GM21825 (cell line): ENCODE data around the gene C10orf90.

ENCODE experiments used
- ATAC-seq: cut with Tn5 transposase; IDR thresholded peaks from one replicate; pipeline ENCODE4 v1.9.1; 2021; ENCODE audit warnings: mild to moderate bottlenecking, moderate library complexity; ENCODE audit not compliant: unreplicated experiment

Gene C10orf90

GRCh38 chr10:126674741-126675515 lies 4.4 kb upstream of the C10orf90 start:
- ATAC-seq: no peak

DNA sequence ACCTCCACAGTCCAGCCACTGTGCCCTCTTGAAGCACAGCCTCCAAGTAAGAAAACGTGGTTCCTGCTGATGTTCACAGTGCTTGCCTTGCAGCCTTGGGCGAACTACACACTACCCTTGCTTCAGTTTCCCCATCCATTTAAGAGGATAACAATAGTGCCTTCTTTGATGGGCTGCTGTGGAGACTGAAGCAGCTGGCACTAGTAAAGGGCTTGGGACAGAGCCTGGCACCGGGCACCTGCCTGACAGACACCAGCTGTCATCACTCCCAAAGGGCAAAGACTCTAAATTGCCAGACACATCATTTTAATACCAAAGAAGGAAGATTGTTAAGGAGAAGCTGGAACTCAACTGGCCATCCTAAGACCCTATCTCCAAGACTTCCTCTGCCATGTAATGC lies 3.1 kb upstream of the C10orf90 start:
- ATAC-seq: no peak

DNA sequence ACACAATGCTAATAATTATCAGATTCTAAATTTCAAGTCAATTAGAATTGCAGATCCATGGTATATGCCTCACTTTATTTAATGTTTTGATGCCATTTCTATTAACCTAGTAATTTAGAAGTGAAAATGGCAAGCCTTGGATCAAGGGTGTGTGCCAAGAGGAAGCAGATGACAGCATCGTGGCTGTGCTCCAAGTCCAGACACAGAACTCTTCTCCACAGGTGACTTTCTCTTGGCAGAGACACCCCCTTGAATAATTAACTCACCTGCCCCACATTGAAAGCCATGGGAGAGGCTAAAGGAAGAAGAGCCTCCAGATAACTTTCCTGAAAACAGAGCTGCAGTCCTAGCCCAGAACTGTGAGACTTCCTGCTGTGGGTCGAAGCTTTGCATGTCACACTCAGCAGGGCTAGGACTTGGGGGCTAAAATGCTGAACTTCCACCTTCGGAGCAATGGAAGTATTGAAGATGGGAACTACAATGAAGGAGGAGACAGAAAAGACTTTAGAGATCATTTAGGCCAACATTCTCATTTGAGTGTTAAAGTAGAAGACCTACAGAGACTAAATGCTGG lies 996 bp upstream of the C10orf90 start:
- no peak for ATAC-seq

DNA sequence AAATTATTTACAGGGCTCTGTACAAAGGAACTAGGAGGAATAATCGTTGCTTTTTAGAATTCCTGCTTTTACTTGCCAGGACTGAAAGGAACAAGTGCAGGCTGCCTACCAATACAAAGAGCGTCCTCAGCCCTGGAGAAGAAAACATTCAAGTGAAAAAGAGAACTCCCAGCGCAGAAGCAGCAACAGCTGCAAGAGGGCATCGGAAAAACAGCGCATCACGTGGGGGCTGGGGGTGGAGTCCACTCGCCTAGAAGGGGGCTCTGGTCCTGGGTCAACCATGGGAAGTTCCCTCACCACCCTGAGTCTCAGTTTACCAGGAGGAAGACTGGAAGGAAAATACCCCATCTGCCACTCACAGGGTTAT lies 385 bp upstream of the C10orf90 start:
- no peak for ATAC-seq

- no peak for ATAC-seq
These were observed 1.3 kb downstream of the C10orf90 start for GRCh38 chr10:126669168-126669567.

- ATAC-seq: no peak
These were observed 2.0 kb downstream of the C10orf90 start for GRCh38 chr10:126668505-126668904.

- no peak for ATAC-seq
These were observed 2.9 kb downstream of the C10orf90 start for GRCh38 chr10:126667568-126667967.

GRCh38 chr10:126665207-126665606 lies 5.3 kb downstream of the C10orf90 start:
- no peak for ATAC-seq

DNA sequence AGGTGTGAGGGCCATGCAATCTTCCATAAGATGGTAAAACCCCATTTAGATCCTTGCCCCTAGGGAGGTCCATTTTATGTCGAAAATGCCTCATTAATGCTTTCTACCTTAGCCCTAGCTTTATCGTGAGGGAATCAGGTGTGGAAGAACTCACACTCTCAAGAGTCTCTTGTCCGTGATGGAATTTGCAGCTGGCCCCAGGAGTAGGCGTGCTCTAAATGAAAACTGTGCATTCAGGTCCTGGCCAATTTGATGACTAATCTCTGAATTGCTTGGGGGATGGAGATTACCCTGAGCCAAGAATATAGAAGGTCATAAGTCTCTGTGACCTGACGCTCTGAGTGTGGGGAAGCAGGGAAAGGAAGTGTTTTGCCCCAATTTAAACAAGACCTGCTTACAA lies 6.6 kb downstream of the C10orf90 start:
- no peak for ATAC-seq

DNA sequence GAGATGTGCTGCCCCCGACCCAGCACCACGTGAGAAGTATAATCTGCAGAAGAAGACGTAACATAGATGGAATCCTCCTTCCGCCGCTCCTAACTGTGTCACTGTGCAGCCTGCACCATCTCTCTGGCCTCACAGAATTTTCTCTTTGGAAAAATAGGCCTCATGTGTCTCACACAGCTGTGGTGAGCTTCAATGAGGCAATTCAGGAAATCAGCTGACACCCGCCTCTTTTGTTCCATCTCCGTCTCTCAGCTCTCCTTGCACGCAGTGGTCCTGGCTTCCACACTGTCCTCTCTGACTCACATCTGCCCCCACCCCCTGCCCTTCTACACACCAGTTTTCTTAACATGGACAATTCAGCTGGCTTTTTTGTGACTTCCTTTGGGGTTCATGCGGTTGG lies 7.2 kb downstream of the C10orf90 start:
- no peak for ATAC-seq

GRCh38 chr10:126661841-126662515 lies 8.5 kb downstream of the C10orf90 start:
- ATAC-seq: no peak

DNA sequence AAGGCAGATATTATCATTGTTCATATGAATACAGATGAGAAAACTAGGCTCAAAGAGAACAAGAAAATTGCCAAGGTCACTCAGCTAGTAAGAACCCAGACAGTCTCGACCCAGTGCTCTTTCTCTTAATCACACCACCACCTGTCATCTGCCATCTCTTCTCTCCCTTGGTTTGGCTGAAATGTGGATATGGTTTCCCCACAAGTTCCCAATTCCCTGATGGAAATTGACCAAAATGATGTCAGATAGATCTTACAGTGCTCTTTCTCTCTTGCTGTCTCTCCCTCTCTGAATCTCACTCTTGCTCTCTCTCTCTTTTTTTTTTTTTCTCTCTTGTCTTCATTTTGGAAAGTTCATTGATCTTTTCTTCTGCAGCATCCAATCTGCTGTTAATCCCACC lies 9.1 kb downstream of the C10orf90 start:
- no peak for ATAC-seq

GRCh38 chr10:126659750-126660149 lies 10.7 kb downstream of the C10orf90 start:
- ATAC-seq: no peak

- no peak for ATAC-seq
These were observed 11.6 kb downstream of the C10orf90 start for GRCh38 chr10:126658928-126659327.

DNA sequence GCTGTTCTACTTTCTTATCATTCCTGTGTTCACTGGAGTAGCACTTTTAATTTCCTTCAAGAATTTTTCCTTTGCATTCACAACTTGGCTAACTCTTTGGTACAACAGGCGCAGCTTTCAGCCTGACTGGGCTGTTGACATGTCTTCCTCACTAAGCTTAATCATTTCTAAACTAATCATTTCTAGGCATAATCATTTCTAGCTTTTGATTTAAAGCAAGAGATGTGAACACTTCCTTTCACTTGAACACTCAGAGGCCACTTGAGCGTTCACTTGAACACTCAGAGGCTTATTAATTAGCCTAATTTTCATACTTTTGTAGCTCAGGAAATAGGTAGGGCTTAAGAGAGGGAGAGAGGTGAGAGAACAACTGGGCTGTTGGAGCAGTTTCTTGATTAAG lies 15.9 kb downstream of the C10orf90 start:
- ATAC-seq: no peak

DNA sequence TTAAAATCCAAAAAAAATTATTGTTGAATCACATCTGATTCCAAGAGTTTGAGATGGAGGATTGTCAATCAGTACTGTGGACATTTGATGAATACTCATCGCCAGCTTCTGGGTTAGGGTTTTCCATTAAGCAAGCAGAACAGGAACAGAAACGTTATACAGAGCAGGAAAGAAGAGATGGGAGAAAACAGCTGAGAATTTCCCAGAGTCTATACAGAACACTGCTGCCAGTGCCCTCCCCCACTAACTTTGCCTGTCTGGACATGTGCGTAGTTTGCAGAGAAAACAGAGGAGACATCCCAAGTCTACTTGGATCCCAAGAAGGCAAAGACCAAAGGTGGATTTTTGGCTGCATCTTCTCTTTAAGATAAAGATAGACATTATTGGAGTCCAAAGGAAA lies 19.0 kb downstream of the C10orf90 start:
- ATAC-seq: no peak

DNA sequence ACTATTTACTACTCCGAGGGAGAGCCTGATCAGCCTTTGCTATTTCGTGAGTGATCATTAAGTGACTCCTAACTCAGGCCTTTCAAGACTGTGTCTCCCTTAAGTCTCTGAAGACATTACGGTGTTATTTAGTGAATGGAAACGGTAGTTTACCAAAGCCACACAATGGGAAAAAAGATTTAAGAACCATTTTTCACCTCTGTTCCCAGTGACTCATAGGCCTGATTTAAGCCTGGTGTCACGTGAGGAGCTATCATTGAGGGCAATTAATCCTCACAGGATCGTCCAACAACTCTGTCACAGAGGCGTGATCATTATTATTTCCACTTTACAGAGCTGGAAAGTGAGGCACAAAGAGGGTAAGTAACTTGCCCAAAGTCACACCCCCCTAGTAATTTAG lies 20.3 kb downstream of the C10orf90 start:
- no peak for ATAC-seq

GRCh38 chr10:126647116-126647515 lies 23.4 kb downstream of the C10orf90 start:
- no peak for ATAC-seq

DNA sequence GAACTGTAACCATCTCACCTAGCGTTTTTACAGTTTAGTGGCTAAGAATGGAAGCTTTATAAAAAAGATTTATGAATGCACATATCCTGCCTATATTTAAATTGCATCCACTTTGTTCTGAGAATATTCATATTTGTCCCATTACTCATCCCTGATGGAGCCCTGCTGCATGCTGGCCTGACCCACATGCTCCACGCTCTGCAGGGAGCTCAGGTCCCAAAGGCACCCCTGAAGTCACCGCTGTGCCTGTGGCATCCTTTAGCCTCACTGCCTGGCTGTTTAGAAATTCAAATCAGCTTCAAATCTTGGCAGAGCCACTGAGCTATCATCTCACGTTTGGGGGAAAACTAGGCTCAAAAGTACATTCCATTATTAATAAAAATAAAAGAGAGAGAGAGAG lies 24.4 kb downstream of the C10orf90 start:
- no peak for ATAC-seq

DNA sequence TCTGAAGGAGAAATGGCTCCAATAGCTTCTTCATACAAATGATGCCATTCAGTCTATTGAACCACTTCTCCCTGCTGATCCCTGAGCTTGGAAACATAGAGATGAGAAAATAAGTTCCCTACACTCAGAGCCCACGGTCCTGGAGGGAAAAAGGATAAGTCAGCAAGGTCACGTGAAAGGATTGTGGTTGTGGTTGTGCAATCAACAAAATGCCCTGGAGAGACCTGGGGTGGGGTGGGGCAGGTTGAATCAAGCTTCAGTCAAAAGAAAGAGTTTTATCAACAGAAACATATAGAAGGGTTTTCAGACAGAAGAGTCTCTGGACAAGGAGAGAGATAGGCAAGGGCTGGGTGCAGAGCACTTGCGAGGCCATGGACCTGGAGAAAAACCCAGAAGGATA lies 30.1 kb downstream of the C10orf90 start:
- no peak for ATAC-seq

- no peak for ATAC-seq
These were observed 31.4 kb downstream of the C10orf90 start for GRCh38 chr10:126639084-126639483.

GRCh38 chr10:126638542-126638941 lies 32.0 kb downstream of the C10orf90 start:
- ATAC-seq: no peak
